HG02588 (cell line): ENCODE data around the gene KCNK3.

ENCODE experiments used
- ATAC-seq: cut with Tn5 transposase; IDR thresholded peaks from one replicate; pipeline ENCODE4 v1.9.1; 2021; ENCODE audit warnings: mild to moderate bottlenecking, moderate library complexity; ENCODE audit not compliant: unreplicated experiment

Gene KCNK3

DNA sequence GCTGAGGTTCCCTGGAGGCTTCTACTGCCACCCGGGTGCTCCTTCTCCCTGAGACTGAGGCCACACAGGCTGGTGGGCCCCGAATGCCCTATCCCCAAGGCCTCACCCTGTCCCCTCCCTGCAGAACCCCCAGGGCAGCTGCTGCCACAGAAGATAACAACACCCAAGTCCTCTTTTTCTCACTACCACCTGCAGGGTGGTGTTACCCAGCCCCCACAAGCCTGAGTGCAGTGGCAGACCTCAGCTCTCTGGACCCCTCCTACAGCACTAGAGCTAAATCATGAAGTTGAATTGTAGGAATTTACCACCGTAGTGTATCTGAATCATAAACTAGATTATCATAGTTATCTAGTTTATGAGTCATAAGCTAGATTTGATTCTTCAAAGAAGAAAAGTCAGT lies 86.0 kb downstream of the KCNK3 start:
- no peak for ATAC-seq

DNA sequence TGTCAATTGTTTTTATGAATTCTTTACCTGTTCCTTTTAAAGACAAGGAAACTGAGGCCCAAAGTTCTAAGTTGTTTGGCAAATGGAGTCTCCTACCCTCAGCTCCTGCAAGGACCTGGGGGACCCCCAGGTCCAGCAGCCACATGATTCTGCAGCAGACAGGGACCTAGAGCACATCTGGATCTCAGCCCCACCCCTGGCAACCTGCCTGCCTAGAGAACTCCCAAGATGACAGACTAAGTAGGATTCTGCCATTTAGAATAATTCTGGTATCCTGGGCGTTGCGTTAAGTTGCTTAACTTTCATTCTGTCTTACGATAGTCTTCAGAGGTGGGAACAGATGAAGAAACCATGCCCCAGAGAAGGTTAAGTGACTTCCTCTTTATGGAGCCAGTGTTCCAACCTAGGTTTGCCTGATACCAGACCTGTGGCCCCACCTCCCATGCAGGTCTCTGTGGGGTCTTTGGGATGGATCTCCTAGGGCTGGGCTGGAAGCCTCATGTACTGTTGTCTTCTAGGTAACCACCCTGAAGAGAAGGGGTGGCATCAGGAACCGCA lies 87.8 kb downstream of the KCNK3 start:
- ATAC-seq: no peak
